HepG2 (cell line): ENCODE results near the gene ZSCAN4. TPM values are rescaled to one million over a fixed set of nuclear protein-coding genes. Genes with fewer than 3 reads are reported as not detected.

Experiments
- ARNT ChIP-seq: fragments of 450-650 bp; IDR thresholded peaks from 2 replicates; pipeline ENCODE4 v1.6.1; 2017
- CENPX ChIP-seq: sonication (generic); formaldehyde crosslinking; IDR thresholded peaks from 2 replicates; pipeline ENCODE4 v1.9.0; 2021; ENCODE audit warnings: mild to moderate bottlenecking, missing genetic modification reagents, moderate library complexity
- FOSL1 ChIP-seq: sonication (generic); formaldehyde crosslinking; IDR thresholded peaks from 2 replicates; pipeline ENCODE4 v1.9.0; 2021; ENCODE audit warnings: missing genetic modification reagents, borderline replicate concordance
- FOXC1 ChIP-seq: sonication (generic); formaldehyde crosslinking; IDR thresholded peaks from 2 replicates; pipeline ENCODE4 v1.8.0; 2022; ENCODE audit warnings: mild to moderate bottlenecking, missing genetic modification reagents, borderline replicate concordance
- GATAD2A ChIP-seq: IDR thresholded peaks from 2 replicates; pipeline ENCODE4 v1.6.1; 2016
- HDAC2 ChIP-seq: sonication (generic); formaldehyde crosslinking; IDR thresholded peaks from 2 replicates; pipeline ENCODE4 v1.4.0; 2020; ENCODE audit warnings: missing genetic modification reagents
- IRX3 ChIP-seq: sonication (generic); formaldehyde crosslinking; IDR thresholded peaks from 2 replicates; pipeline ENCODE4 v1.8.1; 2023; ENCODE audit warnings: mild to moderate bottlenecking, low read depth, missing genetic modification reagents, borderline replicate concordance
- ISL2 ChIP-seq: sonication (generic); formaldehyde crosslinking; IDR thresholded peaks from 2 replicates; pipeline ENCODE4 v1.5.0; 2020; ENCODE audit warnings: missing genetic modification reagents
- NFKB2 ChIP-seq: sonication (generic); formaldehyde crosslinking; IDR thresholded peaks from 2 replicates; pipeline ENCODE4 v1.4.0; 2020; ENCODE audit warnings: missing genetic modification reagents, borderline replicate concordance
- PHF21A ChIP-seq: sonication (generic); formaldehyde crosslinking; IDR thresholded peaks from 2 replicates; pipeline ENCODE4 v1.5.0; 2020; ENCODE audit warnings: mild to moderate bottlenecking, missing genetic modification reagents
- POLR2AphosphoS2 ChIP-seq: IDR thresholded peaks from 2 replicates; pipeline ENCODE4 v1.6.1; 2011; ENCODE audit warnings: low read depth, low read length, improper control_type of control experiment
- RAD21 ChIP-seq: fragments of 450-650 bp; formaldehyde crosslinking; IDR thresholded peaks from 2 replicates; pipeline ENCODE4 v1.5.0; 2020; ENCODE audit warnings: mild to moderate bottlenecking
- RCOR2 ChIP-seq: IDR thresholded peaks from 2 replicates; pipeline ENCODE4 v1.6.1; 2016; ENCODE audit warnings: missing biosample characterization, missing genetic modification reagents
- ZNF12 ChIP-seq: sonication (generic); formaldehyde crosslinking; IDR thresholded peaks from 2 replicates; pipeline ENCODE4 v1.5.0; 2020; ENCODE audit warnings: missing genetic modification reagents
- ZNF24 ChIP-seq: fragments of 450-650 bp; IDR thresholded peaks from 2 replicates; pipeline ENCODE4 v1.6.1; 2017; ENCODE audit warnings: antibody characterized with exemption, mild to moderate bottlenecking
- ZNF264 ChIP-seq: sonication (generic); formaldehyde crosslinking; IDR thresholded peaks from 2 replicates; pipeline ENCODE4 v1.4.0; 2020; ENCODE audit warnings: missing genetic modification reagents
- ZNF292 ChIP-seq: sonication (generic); formaldehyde crosslinking; IDR thresholded peaks from 2 replicates; pipeline ENCODE4 v1.8.1; 2022; ENCODE audit warnings: mild to moderate bottlenecking, low read depth, missing genetic modification reagents, borderline replicate concordance
- ZNF619 ChIP-seq: sonication (generic); formaldehyde crosslinking; IDR thresholded peaks from 2 replicates; pipeline ENCODE4 v1.4.0; 2020; ENCODE audit warnings: mild to moderate bottlenecking, missing genetic modification reagents
- ZNF724P ChIP-seq: sonication (generic); formaldehyde crosslinking; IDR thresholded peaks from 2 replicates; pipeline ENCODE4 v1.8.0; 2022; ENCODE audit warnings: missing genetic modification reagents, borderline replicate concordance
- polyA plus RNA-seq, 8 experiments: library from polyadenylated mRNA; depleted of rRNA in 3 of 8; stranded (reverse) in 7 of 8; unstranded in 1 of 8; fragments of >200 nt; fragmentation: Illumina TruSeq in 4 of 8; extraction: Trizol in 4 of 8; gene quantifications; 2 replicates each; pipeline versions ENCODE4 v1.2.1 to v1.2.3, GENCODE V29; 2011 to 2016; ENCODE audit warnings: low read depth in 4 of 8, missing spikeins in 1 of 8, mixed read lengths in 1 of 8; ENCODE audit not compliant: insufficient read depth in 1 of 8
- total RNA-seq, 5 experiments: library from RNA; depleted of rRNA; stranded (reverse); fragments of >200 nt; fragmentation: Illumina TruSeq; extraction: Trizol; gene quantifications; 2 replicates each; pipeline ENCODE4 v1.2.3, GENCODE V29; 2016; ENCODE audit warnings: low read depth in 1 of 5
- TF ChIP-seq, protein P1 (sequence below): sonication (generic); formaldehyde crosslinking; IDR thresholded peaks from 2 replicates; pipeline ENCODE4 v1.9.0; 2021; ENCODE audit warnings: missing genetic modification reagents, borderline replicate concordance
- TF ChIP-seq, protein P2 (sequence below): IDR thresholded peaks from 2 replicates; pipeline ENCODE4 v1.6.1; 2016; ENCODE audit warnings: low read depth
- TF ChIP-seq, protein P3 (sequence below), 2 experiments: sonication (generic) in 1 of 2; formaldehyde crosslinking in 1 of 2; IDR thresholded peaks; 2 replicates each; pipeline versions ENCODE4 v1.4.0 to v1.6.1; 2018 to 2020; ENCODE audit warnings: missing genetic modification reagents in 2 of 2, borderline replicate concordance in 1 of 2, low read depth in 1 of 2, mild to moderate bottlenecking in 1 of 2, missing biosample characterization in 1 of 2

The ZSCAN4 gene
- total and polyA plus RNA-seq, 2 of the 13 experiments (the other 11 are each of a cell fraction or from before 2014, with no cell fraction given) = 0.60 to 0.73 TPM

DNA sequence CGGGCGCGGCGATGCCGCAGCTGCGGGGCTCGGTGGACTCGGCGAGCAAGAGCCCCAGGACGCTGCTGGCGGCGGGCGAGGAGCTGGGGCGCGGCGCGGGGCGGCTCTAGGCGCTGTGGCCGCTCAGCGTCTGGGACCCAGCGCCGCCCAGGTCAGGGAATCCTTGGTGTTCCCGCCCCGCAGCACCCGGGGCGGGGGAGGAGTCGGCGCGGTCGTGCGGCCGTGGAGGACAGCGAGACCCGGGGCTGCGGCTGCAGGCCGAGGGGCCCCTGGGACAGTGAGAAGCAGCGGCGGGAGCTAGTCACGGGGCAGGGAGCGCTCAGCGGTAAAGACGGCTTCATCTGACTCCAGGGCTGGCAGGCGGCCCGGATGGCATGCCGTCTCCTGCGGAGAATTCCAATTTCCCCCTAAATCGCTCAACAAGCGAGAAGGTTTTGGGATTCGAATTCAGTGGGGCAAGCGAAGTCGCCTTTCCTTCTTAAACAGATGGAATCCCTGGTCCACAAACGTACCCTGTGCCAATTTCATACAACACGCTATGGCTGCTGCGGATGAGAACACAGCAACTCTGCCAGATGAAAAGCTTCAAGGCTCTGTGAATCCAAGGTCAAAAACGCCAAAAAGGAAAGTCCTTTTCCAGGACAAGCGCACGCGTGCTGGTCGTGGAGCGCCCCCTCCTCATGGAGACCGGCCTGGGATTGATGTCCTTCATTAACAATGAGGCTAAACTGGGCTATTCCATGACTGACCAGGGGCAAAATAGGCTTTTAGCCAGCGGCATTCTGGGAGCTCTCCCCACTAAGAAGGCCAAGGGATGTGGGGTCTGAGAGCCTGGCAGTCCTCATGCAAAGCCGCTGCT is 4.2 kb upstream of the ZSCAN4 start (continued):
- TF ChIP-seq, protein P1, sequence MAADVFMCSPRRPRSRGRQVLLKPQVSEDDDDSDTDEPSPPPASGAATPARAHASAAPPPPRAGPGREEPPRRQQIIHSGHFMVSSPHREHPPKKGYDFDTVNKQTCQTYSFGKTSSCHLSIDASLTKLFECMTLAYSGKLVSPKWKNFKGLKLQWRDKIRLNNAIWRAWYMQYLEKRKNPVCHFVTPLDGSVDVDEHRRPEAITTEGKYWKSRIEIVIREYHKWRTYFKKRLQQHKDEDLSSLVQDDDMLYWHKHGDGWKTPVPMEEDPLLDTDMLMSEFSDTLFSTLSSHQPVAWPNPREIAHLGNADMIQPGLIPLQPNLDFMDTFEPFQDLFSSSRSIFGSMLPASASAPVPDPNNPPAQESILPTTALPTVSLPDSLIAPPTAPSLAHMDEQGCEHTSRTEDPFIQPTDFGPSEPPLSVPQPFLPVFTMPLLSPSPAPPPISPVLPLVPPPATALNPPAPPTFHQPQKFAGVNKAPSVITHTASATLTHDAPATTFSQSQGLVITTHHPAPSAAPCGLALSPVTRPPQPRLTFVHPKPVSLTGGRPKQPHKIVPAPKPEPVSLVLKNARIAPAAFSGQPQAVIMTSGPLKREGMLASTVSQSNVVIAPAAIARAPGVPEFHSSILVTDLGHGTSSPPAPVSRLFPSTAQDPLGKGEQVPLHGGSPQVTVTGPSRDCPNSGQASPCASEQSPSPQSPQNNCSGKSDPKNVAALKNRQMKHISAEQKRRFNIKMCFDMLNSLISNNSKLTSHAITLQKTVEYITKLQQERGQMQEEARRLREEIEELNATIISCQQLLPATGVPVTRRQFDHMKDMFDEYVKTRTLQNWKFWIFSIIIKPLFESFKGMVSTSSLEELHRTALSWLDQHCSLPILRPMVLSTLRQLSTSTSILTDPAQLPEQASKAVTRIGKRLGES (CRISPR knock-in tag) = no peak
- TF ChIP-seq RCOR2 (CRISPR knock-in tag) (no peak), HDAC2 (CRISPR knock-in tag) (0 out of 2 replicates have a peak, but pooled peaks have one; percentile 19), IRX3 (0 out of 2 replicates have a peak, but pooled peaks have one; percentile 62), ARNT (no peak), NFKB2 (CRISPR knock-in tag) (peak; percentile 67; the same call in 1 of the 2 replicates), RAD21 (CRISPR knock-in tag) (peak; percentile 29; the same call in 1 of the 2 replicates), ISL2 (CRISPR knock-in tag) (0 out of 2 replicates have a peak, but pooled peaks have one; percentile 30), POLR2AphosphoS2 (no peak), ZNF264 (CRISPR knock-in tag) (peak; percentile 49; the same call in 1 of the 2 replicates), ZNF24 (no peak), ZNF292 (no peak; the same call in 1 of the 2 replicates), CENPX (CRISPR knock-in tag) (no peak), ZNF619 (CRISPR knock-in tag) (no peak; the same call in 1 of the 2 replicates), FOSL1 (CRISPR knock-in tag) (no peak), FOXC1 (0 out of 2 replicates have a peak, but pooled peaks have one; percentile 53), ZNF12 (CRISPR knock-in tag) (0 out of 2 replicates have a peak, but pooled peaks have one; percentile 11), ZNF724P (CRISPR knock-in tag) (peak; percentile 62; the same call in 1 of the 2 replicates), GATAD2A (CRISPR knock-in tag) (no peak), PHF21A (peak; percentile 64)
- TF ChIP-seq, protein P2, sequence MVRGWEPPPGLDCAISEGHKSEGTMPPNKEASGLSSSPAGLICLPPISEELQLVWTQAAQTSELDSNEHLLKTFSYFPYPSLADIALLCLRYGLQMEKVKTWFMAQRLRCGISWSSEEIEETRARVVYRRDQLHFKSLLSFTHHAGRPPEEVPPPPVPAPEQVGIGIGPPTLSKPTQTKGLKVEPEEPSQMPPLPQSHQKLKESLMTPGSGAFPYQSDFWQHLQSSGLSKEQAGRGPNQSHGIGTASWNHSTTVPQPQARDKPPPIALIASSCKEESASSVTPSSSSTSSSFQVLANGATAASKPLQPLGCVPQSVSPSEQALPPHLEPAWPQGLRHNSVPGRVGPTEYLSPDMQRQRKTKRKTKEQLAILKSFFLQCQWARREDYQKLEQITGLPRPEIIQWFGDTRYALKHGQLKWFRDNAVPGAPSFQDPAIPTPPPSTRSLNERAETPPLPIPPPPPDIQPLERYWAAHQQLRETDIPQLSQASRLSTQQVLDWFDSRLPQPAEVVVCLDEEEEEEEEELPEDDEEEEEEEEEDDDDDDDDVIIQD (CRISPR knock-in tag) = no peak
- TF ChIP-seq, protein P3, sequence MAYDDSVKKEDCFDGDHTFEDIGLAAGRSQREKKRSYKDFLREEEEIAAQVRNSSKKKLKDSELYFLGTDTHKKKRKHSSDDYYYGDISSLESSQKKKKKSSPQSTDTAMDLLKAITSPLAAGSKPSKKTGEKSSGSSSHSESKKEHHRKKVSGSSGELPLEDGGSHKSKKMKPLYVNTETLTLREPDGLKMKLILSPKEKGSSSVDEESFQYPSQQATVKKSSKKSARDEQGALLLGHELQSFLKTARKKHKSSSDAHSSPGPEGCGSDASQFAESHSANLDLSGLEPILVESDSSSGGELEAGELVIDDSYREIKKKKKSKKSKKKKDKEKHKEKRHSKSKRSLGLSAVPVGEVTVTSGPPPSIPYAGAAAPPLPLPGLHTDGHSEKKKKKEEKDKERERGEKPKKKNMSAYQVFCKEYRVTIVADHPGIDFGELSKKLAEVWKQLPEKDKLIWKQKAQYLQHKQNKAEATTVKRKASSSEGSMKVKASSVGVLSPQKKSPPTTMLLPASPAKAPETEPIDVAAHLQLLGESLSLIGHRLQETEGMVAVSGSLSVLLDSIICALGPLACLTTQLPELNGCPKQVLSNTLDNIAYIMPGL (CRISPR knock-in tag; IDR thresholded peaks at IDR 0.05; ENCODE audit: borderline replicate concordance in 1 of 2, low read depth in 1 of 2) = peak; percentile 66; a peak in 3 of 4 replicates
